Activated CD8-positive, alpha-beta memory T cell treated with anti-CD3 and anti-CD28 coated beads, Interleukin-2, amount 50 U/mL, for 24 hours (primary cell): ENCODE data around the gene VRTN.
"Not testable (repeated sequence)": the region's sequence is repeated elsewhere in the genome, so short reads cannot be mapped to it uniquely, and the experiment has no call there.

Source experiments
- DNase-seq: peaks from one replicate; pipeline ENCODE4 v3.0.0-alpha.2; 2020; ENCODE audit errors: extremely low read depth

The VRTN gene

DNA sequence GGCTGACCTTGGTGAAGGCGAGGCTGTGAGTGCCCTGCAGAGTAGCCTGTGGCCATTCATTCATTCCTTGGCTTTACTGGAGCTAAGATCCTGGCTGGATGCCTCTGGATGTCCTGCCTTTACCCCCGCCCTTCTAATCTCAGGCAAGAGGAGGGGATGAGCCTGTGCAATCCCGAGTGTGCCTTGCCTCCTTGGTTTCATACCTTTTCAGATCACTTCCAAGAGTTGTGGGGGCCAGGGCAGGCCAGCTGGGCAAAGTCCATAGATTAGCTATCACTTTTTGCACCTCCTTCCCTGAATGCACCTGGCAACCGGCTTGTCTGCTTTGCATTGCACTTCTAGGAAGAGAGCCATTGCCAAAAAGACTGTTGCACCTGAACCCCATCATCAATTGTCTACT, 1.5 kb downstream of the VRTN start:
- no peak for DNase-seq

DNA sequence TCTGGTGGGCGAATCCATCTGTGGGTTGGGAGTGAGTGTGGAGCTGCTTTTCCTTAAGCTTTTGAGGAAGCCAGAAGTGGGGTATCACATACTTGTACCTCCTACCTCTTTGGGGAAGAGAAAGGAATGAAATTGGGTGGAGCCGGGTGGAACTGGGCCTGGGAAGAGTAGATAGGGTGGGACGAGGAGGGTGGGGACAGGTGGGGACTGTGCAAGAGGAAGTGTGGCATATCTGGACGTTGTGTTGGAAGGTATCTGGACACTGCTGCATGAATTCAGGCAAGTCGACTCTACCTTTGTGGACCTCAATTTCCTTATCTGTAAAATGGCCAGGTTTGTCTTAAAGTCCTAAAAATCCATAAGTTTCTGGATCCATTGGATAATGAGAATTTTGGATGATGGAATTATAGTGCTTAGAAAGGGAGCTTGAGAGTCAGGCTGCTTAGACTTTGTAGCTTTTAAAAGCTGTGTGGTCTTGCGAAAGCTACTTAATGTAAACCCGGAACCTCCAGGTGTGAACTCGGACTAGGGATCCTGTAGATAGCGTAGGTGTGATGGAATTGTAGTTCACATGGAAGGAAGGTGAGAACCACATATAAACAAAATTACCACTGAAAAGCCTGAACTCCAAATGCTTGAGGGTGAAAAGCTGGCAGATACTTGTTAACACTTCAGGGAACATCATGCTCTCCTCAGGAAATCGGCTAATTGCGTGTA, 2.1 kb downstream of the VRTN start:
- DNase-seq: no peak

DNA sequence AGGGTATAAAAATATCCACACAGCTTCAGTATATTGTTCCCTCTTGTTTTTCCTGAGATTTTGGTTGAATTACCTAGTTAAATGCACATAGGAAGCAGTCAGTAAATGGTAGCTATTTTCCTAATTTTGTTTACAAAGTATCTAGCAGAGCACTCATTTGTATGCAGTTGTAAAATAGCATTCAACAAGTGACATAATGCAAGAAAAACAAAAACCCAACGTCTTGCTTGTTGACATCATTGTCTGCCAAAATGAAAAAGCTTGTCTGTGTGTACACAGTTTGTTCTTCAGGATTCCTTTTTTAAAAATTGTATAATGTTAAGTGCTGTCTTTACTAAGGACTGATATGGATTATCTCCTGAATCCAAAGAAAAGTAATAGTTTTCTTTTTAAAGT, 2.7 kb downstream of the VRTN start:
- no peak for DNase-seq

DNA sequence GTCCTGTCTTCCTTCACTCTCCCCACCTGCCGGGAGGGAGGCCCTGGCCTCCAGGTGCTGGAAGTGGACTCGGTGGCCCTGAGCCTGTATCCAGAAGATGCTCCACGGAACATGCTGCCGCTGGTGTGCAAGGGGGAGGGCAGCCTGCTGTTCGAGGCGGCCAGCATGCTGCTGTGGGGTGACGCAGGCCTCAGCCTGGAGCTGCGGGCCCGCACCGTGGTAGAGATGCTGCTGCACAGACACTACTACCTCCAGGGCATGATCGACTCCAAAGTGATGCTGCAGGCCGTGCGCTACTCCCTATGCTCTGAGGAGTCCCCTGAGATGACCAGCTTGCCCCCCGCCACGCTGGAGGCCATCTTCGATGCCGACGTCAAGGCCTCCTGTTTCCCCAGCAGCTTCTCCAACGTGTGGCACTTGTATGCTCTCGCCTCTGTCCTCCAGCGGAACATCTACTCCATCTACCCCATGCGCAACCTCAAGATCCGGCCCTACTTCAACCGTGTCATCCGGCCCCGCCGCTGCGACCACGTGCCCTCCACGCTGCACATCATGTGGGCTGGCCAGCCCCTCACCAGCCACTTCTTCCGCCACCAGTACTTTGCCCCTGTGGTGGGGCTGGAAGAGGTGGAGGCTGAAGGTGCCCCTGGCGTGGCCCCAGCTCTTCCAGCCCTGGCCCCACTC, 8.8 kb downstream of the VRTN start:
- DNase-seq: no peak

DNA sequence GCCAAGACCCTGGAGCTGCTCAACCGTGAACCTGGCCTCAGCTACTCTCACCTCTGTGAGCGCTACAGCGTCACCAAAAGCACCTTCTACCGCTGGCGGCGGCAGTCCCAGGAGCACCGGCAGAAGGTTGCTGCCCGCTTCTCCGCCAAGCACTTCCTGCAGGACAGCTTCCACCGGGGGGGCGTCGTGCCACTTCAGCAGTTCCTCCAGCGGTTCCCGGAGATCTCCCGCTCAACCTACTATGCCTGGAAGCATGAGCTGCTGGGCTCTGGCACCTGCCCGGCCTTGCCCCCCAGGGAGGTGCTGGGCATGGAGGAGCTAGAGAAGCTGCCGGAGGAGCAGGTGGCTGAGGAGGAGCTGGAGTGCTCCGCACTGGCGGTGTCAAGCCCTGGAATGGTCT, 9.3 kb downstream of the VRTN start:
- DNase-seq: no peak

DNA sequence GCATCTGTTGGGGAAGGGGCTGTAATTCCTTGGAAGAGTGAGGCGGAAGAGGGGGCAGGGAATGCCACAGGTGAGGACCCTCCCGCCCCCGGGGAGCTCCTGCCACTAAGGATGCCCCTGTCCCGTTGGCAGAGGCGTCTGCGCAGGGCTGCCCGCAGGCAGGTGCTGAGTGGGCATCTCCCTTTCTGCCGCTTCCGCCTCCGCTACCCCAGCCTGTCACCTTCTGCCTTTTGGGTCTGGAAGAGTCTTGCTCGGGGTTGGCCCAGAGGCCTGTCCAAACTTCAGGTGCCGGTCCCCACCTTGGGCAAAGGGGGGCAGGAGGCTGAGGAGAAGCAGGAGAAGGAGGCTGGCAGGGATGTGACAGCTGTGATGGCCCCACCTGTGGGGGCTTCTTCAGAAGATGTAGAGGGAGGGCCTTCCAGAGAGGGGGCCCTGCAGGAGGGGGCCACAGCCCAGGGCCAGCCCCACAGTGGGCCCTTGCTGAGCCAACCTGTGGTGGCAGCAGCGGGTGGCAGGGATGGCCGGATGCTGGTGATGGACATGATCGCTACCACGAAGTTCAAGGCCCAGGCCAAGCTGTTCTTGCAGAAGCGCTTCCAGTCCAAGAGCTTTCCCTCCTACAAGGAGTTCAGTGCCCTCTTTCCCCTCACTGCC, 10.0 kb downstream of the VRTN start:
- DNase-seq: no peak

DNA sequence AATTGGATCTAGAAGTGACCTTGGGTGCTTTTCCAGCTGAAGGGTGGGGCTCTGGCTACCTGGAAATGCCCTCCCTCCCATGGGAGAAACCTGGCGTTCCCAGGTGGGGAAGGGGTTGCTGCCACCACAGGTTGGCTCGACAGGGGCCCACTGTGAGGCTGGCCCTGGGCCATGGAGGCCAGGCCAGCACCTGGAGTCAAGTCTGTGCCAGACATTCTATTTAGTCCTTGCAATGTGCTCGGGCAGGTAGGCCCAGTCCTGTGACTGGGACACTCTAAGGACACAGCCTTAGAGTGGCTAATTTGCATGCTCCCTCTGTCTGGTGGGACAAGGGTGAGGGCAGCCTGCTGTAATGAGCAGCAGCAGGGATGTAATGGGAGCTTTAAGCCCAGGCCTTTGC, 11.9 kb downstream of the VRTN start:
- DNase-seq: no peak

- peak; percentile 32 for DNase-seq
Measured at GRCh38 chr14:74362361-74362915, 14.2 kb downstream of the VRTN start.

DNA sequence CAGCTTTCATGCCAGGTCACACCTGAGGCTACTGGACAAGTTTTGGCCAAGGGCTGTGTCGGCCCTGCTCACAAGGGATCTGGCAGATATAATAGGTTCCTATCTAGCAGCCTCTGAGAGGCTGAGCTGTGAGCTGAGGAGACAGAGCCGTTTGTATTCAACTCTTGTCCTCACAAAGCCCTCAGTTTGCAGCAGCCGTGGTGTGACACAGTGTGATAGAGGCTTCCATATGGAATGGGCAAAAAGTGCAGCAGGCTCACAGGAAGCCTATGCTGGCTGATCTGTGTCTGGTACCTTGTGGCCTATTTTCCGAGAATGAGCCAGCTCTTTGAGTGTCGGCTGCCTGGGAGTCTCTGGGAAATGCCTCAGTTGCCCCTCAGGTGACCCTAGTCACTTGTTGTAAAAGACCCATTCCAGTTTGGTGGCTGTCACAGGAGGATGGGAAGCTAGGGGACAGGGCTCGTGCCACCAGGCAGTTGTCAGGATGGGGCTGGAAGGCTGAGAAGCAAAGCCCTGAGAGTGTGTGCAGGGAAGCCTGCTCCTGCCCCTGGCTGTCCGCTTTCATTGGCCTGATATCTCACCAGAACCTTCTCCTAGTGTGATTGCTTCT, 16.1 kb downstream of the VRTN start:
- DNase-seq: no peak

- DNase-seq: no peak
Measured at GRCh38 chr14:74368026-74368425, 19.8 kb downstream of the VRTN start.

DNA sequence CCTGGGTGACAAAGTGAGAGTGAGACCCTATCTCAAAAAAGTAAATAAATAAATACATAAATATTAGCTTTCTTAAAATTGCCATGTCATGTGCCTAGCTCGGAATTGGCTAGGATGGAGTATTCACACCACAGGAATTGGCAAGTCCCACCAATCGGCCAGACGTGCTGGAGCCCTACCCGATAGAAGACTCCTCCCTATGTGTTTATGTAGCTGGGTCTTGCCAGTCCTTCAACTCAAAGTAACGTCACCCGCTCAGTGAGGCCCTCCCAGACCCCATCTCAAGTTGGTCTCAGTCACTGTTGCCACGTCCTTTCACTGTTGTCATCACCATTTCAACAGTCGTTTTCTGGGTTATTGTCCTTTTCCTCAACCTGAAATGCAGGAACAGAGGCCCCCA, 20.2 kb downstream of the VRTN start:
- no peak for DNase-seq

DNA sequence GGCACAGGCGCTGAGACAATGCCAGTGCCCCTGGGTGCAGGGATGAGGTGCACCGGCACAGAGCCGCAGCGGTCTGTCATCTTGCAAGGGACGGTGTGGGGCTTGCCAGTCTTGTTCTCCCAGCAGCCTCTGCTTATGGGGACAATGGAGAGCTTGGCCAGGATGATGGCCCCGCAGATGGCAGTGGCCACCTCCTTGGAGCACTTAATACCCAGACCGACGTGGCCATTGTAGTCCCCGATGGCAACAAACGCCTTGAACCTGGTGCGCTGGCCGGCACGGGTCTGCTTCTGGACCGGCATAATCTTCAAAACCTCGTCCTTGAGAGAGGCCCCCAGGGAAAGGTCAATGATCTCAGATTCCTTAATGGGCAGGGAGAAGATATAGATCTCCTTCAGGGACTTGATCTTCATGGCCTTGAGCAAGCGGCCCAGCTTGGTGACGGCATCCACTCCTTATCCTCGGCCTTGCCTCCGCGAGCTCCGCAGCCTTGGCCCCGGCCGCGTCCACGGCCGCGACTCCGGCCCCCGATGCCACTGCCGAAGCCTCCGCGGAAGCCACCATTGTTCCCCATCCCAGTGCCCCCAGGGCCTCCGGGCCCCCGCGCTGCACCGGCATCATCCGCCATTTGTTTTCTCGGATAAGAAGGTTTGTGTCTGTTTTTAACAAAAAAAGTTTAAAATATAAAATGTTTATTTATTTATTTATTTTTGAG, 29.9 kb downstream of the VRTN start:
- no peak for DNase-seq

GRCh38 chr14:74380172-74380571, 31.9 kb downstream of the VRTN start:
- DNase-seq: no peak

GRCh38 chr14:74380845-74381244, 32.6 kb downstream of the VRTN start:
- no peak for DNase-seq

- DNase-seq: not testable (repeated sequence)
Measured at GRCh38 chr14:74381571-74381970, 33.3 kb downstream of the VRTN start.

DNA sequence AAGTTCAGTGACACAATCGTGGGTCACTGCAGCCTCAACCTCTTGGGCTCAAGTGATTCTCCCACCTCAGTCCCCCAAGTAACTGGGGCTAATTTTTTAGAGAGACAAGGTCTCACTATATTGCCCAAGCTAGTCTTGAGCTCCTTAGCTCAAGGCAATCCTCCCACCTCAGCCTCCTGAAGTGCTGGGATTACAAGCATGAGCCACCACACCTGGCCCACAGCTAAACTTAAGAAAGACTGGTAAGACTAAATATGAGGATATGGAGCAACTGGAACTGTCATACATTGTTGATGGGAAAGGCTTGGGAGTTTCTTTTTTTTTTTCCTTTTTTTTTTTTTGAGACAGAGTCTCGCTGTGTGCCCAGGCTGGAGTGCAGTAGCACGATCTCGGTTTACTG, 34.0 kb downstream of the VRTN start:
- DNase-seq: no peak

- DNase-seq: no peak
Measured at GRCh38 chr14:74389980-74390379, 41.7 kb downstream of the VRTN start.

DNA sequence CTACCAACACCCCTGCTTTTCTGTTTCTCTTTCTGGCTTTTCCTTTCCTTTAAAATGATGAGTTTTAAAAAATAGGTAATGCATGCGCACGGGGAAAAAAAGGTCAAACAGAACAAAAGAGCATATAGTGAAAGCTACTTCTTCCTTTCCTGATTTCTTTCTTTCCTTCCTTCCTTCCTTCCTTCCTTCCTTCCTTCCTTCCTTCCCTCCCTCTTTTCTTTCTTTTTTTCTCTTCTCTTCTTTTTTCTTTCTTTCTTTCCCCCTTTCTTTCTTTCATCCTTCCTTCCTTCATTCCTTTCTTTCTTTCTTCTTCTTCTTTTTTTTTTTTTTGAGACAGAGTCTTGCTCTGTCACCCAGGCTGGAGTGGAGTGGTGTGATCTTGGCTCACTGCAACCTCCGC, 42.2 kb downstream of the VRTN start:
- not testable (repeated sequence) for DNase-seq

DNA sequence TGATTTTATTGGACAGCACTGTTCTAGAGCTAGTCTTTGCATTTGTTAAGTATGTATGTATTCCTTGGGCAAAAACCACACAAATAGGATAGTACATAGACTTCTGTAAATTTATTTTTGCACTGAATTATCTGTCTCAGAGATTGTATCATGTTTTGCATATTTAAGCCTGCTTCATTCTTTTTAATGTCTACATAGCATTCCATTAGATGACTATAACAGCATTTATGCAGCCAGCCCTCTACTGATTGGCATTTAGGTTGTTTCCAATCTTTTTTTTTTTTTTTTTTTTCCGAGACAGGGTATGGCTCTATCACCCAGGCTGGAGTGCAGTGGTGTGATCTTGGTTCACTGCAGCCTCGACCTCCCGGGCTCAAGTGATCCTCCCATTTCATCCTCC, 43.2 kb downstream of the VRTN start:
- DNase-seq: no peak

DNA sequence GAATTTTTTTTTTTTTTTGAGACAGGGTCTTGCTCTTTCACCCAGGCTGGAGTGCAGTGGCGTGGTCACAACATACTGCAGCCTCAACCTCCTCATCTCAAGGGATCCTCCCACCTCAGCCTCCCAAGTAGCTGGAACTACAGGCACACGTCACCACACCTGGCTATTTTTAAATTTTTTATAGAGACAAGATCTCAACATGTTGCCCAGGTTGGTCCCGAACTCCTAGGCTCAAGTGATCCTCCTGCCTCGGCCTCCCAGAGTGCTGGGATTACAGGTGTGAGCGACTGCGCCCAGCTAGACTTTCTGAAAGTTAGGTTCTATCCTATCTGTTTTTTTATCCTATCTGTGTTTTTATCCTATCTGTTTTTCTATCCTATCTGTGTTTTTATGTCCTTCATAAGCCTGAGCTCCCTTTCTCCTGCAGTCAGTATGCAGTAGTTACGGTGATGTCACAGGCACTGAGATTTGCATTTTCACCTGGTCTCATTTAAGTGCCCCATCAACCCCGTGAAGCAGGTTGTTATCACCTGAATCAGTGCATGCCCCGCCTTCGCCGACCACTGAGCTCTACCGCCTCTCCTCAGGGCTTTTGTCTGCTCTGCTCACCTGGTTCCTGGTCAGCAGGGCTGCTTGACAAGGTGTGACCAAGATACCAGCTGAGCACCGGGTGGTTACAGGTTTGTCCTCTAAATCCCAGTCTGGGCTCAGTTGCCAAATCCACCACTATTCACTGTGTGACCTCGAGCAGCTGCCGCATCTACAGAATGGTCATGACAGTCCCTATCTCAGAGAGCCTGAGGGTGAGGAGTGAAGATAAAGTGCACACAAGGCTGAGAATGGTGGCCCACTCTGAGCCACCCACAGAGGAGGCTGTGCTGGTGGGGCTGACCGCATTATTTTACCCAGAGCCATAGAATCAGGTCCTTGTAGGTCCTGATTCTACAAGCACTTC, 44.6 kb downstream of the VRTN start:
- no peak for DNase-seq

DNA sequence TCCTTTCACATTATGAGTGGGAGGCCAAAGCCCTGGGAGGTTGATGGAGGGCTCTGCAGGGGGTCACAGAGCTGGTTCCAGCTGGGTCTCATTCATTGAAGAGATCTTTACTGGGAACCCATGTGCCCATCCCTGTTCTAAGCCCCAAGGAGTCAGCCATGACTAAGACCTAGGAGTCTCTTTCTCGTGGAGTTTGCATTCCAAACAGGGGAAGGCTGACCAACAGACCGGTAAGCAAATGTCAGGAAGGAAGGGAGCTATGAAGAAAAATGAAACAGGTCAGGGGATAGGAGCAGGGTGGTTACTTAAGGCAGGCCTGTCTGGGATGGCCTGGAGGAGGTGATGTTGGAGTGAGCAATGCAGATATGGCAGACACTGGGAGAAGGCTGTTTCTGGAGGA, 46.3 kb downstream of the VRTN start:
- DNase-seq: no peak
